ENCODE measurements around the gene NDUFS8. TPM values are rescaled to one million over a fixed set of nuclear protein-coding genes. Genes with fewer than 3 reads are reported as not detected.

Gene NDUFS8
- total RNA-seq, 4 donors from 2014 or later: 136 to 206 (median 159) TPM

GRCh38 chr11:68003846-68004550, 26.5 kb upstream of the NDUFS8 start, which contains the start of gene UNC93B1:
TSS of gene UNC93B1 (minus strand) at chr11:68004097. CDS start at chr11:68004043, 54 bp downstream.
- intact Hi-C loops (cut with DNase I; ENCODE audit: low total_unique reads): no loop called here
- WGBS, 2 donors: 4 to 7% methylated on average over 27 to 28 of the region's 64 CpGs
- peak; percentile 86 to 96 for DNase-seq (ENCODE audit: low spot score in 2 of 2)

DNA sequence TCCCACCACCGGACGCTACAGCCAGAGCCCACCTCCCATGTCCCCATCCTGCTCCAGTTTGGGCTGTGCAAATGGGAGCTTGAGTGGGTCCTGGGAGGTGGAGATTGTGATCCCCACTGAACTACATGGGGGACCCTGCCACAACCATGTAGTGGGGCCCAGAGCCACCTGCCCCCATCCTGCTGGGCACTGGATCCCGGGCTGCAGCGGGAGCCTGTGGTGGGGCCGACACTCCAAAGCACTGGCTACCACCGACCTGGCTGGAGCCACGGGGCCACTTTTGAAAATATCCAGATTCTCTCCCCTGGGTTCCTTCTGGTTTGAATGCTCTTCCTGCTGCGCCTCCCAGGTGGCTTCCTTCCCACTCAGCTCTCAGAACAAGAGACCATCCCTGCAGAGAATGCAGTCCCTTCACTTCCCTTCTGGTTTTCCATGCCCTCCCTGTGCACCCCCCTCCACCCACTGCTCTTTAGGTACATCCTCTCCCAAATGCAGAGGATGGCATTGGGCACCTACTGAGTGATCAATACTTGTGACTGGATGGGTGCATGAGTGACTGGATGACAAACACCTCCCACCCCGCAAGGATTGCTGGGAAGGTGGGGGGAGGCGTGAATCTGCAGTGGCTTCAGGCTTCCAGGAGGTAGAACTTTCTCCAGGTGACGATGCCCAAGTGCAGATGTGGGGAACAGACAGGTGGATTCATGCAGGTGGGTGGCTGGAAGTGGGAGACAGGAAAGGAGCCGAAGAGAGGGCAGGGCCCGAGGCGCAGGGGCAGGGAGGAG, 25.7 kb upstream of the NDUFS8 start:
- H3K4me3 ChIP-seq (ENCODE audit: low read depth, poor library complexity, severe bottlenecking): no peak overlapping the region
- 64 to 74% methylated on average over 14 of the region's 14 CpGs for WGBS, 2 donors
- TF ChIP-seq CTCF (IDR thresholded peaks at IDR 0.05): no peak
- TF ChIP-seq POLR2A (IDR thresholded peaks at IDR 0.05): no peak
- DNase-seq (ENCODE audit: low spot score in 2 of 2): no peak
- intact Hi-C loops (cut with DNase I; ENCODE audit: low total_unique reads): no loop called here

More at GRCh38 chr11:68003846-68004550, 26.5 kb upstream of the NDUFS8 start, which contains the start of gene UNC93B1:
- TF ChIP-seq CTCF (IDR thresholded peaks at IDR 0.05): no peak
- TF ChIP-seq POLR2A (IDR thresholded peaks at IDR 0.05): peak in 1 of 2 donors; percentile 11
- H3K4me3 ChIP-seq (ENCODE audit: low read depth, poor library complexity, severe bottlenecking): peak within 1 kb of the TSS; percentile 44

DNA sequence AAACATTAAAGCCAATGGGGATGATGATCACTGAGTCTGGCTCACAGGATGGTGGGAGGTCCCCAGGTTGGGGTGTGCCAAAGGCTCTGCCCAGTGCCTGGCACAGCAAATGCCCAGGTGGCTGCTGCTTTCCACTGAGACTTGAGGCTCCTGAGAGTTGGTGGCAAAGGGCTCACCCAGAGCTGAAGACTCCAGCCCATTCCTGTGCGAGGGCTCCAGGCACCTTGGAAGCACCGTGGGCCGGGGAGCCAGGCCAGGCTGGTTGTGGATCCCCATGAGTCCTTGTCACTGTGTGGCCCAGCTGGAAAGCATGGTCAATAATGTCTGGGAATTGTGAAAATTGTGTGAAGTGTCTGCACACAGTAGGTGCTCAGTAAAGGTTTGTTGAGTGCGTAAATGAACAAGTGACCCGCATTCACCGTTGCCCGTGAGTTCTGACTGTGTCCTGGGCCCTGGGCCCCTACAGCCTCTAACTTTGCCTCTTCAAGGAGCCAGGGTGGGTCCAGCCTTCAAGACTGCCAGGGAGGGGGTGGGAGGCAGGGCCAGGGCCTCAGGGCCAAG, 23.8 kb upstream of the NDUFS8 start:
- no peak overlapping the region for H3K4me3 ChIP-seq (ENCODE audit: low read depth, poor library complexity, severe bottlenecking)
- intact Hi-C loops (cut with DNase I; ENCODE audit: low total_unique reads): no loop called here
- WGBS, 2 donors: 96 to 98% methylated on average over 7 of the region's 7 CpGs
- DNase-seq (ENCODE audit: low spot score in 2 of 2): no peak
- no peak for TF ChIP-seq POLR2A (IDR thresholded peaks at IDR 0.05)
- TF ChIP-seq CTCF (IDR thresholded peaks at IDR 0.05): no peak

DNA sequence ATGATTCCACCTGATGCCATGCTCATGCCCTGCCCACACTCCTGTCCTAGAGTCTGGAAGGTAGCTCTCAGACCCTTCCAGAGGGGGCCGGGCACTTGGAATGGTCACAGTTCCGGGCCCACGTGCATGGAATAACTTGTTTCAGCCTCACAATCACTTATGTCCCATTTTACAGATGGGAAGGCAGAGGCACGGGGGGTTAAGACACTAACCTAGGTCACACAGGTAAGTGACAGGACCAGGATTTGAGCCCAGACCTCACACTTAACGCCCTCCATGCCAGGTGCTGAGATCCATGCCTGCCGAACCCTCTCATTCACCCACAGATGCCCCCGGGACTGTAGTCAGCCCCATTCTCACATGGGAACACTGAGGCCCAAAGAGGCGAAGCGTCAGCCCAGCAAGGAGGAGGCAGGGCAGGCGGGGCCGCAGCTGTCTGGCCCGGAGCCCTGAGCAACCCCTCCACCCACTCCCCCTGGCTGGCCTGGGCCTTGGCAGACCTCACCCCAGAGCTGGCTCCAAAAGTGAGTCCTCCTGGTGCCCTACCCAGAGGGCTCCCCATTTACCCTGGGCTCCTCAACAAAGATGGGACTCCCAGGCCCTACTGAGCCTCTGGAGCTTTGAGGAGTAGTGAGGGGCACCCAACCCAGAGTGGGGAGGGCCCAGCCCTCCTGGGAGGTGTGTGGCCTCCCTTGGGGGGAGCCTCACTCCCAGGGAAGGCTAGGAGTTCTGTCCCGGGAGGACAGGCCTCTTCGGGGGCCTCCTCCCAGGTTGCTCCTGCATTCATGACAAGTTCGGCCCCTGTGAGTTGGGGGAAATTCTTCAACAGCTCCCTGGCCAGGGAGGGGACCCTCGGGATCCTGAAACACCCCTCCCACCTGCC, 22.7 kb upstream of the NDUFS8 start:
- intact Hi-C loops (cut with DNase I; ENCODE audit: low total_unique reads): no loop called here
- no peak overlapping the region for H3K4me3 ChIP-seq (ENCODE audit: low read depth, poor library complexity, severe bottlenecking)
- no peak for TF ChIP-seq POLR2A (IDR thresholded peaks at IDR 0.05)
- no peak for TF ChIP-seq CTCF (IDR thresholded peaks at IDR 0.05)
- WGBS, 2 donors: 79 to 80% methylated on average over 13 to 16 of the region's 16 CpGs
- no peak for DNase-seq (ENCODE audit: low spot score in 2 of 2)
